GM12874 (cell line): ENCODE results near the gene PPM1G.

ENCODE experiments used
- CTCF ChIP-seq: IDR thresholded peaks from 2 replicates; pipeline ENCODE4 v1.5.1; 2011; ENCODE audit warnings: low read depth, mild to moderate bottlenecking, control low read depth, low read length, moderate library complexity; ENCODE audit not compliant: insufficient read depth

Gene PPM1G

GRCh38 chr2:27377618-27378095 is 31.7 kb downstream of the PPM1G start:
- no peak for TF ChIP-seq CTCF

- TF ChIP-seq CTCF: no peak
Observed at GRCh38 chr2:27376866-27377617, 32.3 kb downstream of the PPM1G start.

- no peak for TF ChIP-seq CTCF
Observed at GRCh38 chr2:27376151-27376865, 33.1 kb downstream of the PPM1G start.

- no peak for TF ChIP-seq CTCF
Observed at GRCh38 chr2:27375513-27376099, 33.8 kb downstream of the PPM1G start.

GRCh38 chr2:27373567-27373966 is 35.8 kb downstream of the PPM1G start:
- TF ChIP-seq CTCF: no peak

- no peak for TF ChIP-seq CTCF
Observed at GRCh38 chr2:27372937-27373336, 36.5 kb downstream of the PPM1G start.

- no peak for TF ChIP-seq CTCF
Observed at GRCh38 chr2:27370816-27371620, 38.4 kb downstream of the PPM1G start.
